HUES64 (cell line): ENCODE results near the gene PSD4.

ENCODE experiments used
- H3K27ac ChIP-seq: 2 replicates; pipeline ENCODE4 v1.7.0; 2013; ENCODE audit warnings: low read depth, low read length, inconsistent platforms
- H3K27me3 ChIP-seq: 2 replicates; pipeline ENCODE4 v1.6.1; 2013; ENCODE audit warnings: mild to moderate bottlenecking, low read length; ENCODE audit not compliant: insufficient read depth
- H3K36me3 ChIP-seq: 2 replicates; pipeline ENCODE4 v1.6.1; 2013; ENCODE audit warnings: mild to moderate bottlenecking, low read length; ENCODE audit not compliant: insufficient read depth
- H3K4me1 ChIP-seq: 2 replicates; pipeline ENCODE4 v1.6.1; 2013; ENCODE audit warnings: mild to moderate bottlenecking, low read length, moderate library complexity; ENCODE audit not compliant: insufficient read depth
- H3K4me3 ChIP-seq: 2 replicates; pipeline ENCODE4 v1.5.1; 2013; ENCODE audit warnings: mild to moderate bottlenecking, low read length, moderate library complexity
- H3K9ac ChIP-seq: 2 replicates; pipeline ENCODE4 v1.6.1; 2013; ENCODE audit warnings: mild to moderate bottlenecking, low read depth, low read length
- H3K9me3 ChIP-seq: 2 replicates; pipeline ENCODE4 v1.6.1; 2013; ENCODE audit warnings: low read depth, low read length; ENCODE audit not compliant: insufficient read depth
- WGBS: fragments of 150-250, 120-280 bp; methylation state at CpG from one replicate; pipeline ENCODE4 v1.1.7; 2013; ENCODE audit warnings: missing lambda C conversion rate; 5-methylcytosine and 5-hydroxymethylcytosine counted together

PSD4 gene

DNA sequence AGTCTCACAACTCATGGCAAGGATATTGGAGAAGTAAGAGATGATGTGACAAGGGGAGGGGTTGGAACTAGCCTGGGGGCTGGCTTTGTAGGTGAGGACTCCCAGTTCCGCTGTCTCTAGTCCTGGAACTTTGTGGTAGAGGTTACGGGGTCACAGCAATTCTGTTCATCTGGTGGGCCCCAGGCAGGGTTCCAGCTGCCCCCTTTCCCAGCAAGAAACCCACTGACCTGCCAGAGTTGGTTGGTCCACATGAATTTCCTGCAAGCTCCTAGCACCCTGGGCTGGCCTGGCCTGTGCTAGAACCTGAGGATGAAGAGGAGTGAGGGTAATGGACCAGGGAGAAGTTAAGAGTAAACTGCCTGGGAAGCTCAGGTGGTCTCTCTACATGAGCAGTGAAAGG is 41.3 kb downstream of the PSD4 start:
- 89% methylated on average over 2 of the region's 2 CpGs for WGBS
- no peaks in the 10 kb centered on the region for H3K9me3 ChIP-seq
- no peak overlapping the region for H3K27ac ChIP-seq
- peaks cover 16% of the 10 kb centered on the region for H3K4me1 ChIP-seq
- H3K4me3 ChIP-seq = no peak overlapping the region
- H3K9ac ChIP-seq = no peak overlapping the region
- no peaks in the 10 kb centered on the region for H3K27me3 ChIP-seq
- H3K36me3 ChIP-seq = no peaks in the 10 kb centered on the region

DNA sequence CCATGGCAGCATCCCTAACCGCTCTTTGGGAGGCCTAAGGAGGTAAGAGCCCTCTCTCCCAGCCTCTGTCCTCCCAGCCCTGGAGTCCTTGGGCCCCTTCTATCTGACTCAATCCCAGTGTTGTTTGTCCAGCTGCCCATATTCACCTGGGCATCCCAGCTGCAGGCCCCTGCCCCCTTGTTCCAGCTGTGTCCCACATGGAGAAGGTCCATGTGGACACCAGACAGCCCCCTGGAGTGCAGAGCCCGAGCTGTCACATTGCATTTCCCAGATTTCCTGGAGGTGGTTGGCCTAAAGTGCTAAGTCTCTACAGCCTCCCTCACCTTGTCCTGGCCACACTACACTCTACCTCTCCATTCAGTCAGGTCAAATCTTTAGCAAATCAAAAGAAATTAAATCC is 42.5 kb downstream of the PSD4 start:
- Histone ChIP-seq H3K27ac (no peak overlapping the region), H3K9ac (no peak overlapping the region), H3K9me3 (no peaks in the 10 kb centered on the region), H3K36me3 (no peaks in the 10 kb centered on the region), H3K4me1 (peaks cover 16% of the 10 kb centered on the region), H3K4me3 (no peak overlapping the region), H3K27me3 (no peaks in the 10 kb centered on the region)
- 92% methylated on average over 2 of the region's 2 CpGs for WGBS

DNA sequence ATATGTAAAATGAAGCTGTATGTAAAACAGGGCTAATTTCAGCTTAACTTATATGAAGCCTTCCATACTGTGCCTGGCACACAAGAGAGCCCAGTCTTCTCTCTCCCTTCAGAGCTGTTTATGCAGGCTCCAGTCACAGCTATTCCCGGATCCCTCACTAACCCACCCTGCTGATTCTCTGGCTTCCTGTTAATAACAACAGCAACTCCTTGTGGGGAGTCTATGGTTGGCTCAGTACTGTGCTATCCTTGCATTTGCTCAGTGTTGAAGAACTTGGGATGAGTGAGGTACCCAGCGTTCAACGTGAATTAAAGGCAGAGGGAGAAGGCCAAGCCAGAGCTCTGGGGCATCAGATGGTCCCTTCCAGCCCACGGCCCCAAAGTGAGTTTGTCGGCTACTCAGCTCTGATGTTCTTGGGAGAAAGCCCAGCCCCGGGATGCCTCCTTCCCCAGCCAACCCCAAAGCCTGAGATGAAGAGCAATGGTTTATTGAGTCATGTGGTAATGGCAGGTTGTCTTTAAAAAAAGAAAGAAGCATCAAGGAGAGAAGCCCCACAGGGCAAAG is 43.2 kb downstream of the PSD4 start:
- H3K27ac ChIP-seq = no peak overlapping the region
- WGBS = 80% methylated on average over 6 of the region's 6 CpGs

DNA sequence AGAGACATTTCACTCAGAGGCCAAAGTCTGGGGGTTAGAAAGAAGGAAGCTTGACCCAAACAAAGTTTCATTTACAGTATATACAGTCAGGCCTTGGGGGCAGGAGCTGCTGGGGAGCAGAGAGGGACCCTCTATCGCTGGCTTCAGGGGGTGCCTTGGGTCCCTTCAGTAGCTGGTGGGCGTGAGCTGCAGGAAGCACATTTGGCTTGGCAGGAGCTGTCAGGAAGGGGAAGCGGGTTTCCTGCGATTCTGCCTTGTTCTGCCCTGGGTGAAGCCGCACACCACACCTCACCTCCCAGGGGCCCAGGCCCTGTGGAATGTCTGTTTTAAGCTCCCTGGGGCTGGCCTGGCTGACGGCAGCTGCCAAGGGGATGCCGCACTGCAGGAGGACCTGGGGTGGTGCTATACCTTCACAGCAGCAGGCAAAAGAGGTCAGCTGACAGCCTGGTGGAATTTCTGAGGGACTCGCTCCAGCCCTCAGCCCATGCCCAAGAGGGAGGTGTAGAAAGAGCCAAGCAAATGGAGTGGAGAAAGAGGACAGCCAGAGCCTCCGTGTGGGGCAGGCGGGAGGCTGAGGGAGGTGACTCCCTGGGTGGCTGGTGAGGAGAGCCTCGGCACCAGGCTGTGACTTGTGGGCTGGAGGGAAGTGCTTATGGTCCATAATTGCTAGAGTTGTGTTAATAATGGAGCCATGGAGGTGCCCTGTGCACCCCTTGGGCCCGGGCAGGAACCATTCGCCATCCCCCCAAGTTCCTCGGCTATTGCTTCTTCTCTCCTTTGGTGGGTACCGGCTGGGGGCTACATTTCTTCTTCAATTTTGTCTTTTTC is 43.9 kb downstream of the PSD4 start:
- Histone ChIP-seq H3K27me3 (no peaks in the 10 kb centered on the region), H3K4me1 (peaks cover 9% of the 10 kb centered on the region), H3K4me3 (no peak overlapping the region), H3K9ac (no peak overlapping the region), H3K9me3 (no peaks in the 10 kb centered on the region), H3K27ac (no peak overlapping the region), H3K36me3 (no peaks in the 10 kb centered on the region)
- WGBS = 77% methylated on average over 15 of the region's 15 CpGs

More for the DNA sequence above, 43.2 kb downstream of the PSD4 start:
- peaks cover 12% of the 10 kb centered on the region for H3K4me1 ChIP-seq
- no peaks in the 10 kb centered on the region for H3K36me3 ChIP-seq
- no peak overlapping the region for H3K9ac ChIP-seq
- H3K4me3 ChIP-seq = no peak overlapping the region
- H3K27me3 ChIP-seq = no peaks in the 10 kb centered on the region
- H3K9me3 ChIP-seq = no peaks in the 10 kb centered on the region

DNA sequence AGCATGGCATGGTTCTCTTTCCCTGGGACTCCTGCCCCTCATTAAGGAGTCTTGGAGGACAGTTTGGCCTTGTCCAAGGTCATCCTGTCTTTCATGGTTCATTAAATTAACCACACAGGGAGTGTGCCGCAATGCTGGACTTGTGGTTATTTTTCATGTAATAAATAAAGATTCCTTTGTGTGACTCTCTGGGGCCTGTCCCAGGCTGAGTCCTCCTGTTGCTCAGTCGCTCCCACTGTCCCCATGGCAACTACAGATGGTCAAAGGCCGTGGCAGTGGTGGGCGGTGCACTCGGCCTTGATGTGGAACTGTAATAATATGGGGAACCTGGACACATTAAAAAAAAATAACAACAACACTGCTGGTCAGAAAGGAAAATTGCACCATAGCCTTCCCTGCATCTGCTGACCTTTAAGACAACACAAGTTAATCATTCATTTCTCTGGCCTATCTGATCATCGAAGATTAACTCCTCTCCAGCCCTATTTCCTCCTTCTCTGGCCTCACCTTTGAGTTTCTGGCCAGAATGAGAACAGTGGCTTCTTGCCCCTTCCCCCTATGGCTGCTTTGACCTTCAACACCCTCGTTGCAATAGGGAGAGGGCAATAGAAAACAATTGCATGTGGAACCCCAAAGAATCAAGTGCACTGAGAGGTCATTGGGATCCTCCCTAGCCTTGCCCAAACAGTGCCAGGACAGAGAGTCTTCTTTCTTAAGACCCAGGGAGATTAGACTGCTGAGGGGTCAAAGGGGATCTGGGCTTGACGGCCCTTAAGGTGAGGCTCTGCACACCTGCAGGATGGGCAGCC is 44.7 kb downstream of the PSD4 start:
- Histone ChIP-seq H3K4me3 (no peak overlapping the region), H3K9ac (no peak overlapping the region), H3K27ac (no peak overlapping the region), H3K36me3 (no peaks in the 10 kb centered on the region), H3K27me3 (no peaks in the 10 kb centered on the region), H3K4me1 (peaks cover 9% of the 10 kb centered on the region), H3K9me3 (no peaks in the 10 kb centered on the region)
- 93% methylated on average over 8 of the region's 8 CpGs for WGBS

DNA sequence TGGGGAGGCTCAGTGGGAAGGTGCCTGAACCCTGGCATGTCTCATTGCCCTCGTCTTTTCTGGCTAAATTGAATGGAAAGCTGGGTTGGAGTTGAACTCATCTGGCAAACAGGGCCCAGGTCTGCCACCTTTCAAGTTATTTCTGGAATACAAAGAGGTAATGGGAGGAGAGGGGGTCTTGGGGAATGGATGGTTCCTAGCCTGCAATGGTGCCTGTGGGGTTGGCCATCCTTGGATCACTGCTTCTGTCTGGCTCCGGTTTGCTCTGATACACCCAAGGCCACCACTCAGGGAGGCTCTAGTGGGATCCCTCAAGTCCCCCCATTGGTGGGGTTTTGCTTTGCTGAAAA is 45.3 kb downstream of the PSD4 start:
- Histone ChIP-seq H3K9ac (no peak overlapping the region), H3K27me3 (no peaks in the 10 kb centered on the region), H3K9me3 (no peaks in the 10 kb centered on the region), H3K36me3 (no peaks in the 10 kb centered on the region), H3K4me3 (no peak overlapping the region), H3K4me1 (peaks cover 9% of the 10 kb centered on the region), H3K27ac (no peak overlapping the region)
- 80% methylated on average over 2 of the region's 2 CpGs for WGBS

DNA sequence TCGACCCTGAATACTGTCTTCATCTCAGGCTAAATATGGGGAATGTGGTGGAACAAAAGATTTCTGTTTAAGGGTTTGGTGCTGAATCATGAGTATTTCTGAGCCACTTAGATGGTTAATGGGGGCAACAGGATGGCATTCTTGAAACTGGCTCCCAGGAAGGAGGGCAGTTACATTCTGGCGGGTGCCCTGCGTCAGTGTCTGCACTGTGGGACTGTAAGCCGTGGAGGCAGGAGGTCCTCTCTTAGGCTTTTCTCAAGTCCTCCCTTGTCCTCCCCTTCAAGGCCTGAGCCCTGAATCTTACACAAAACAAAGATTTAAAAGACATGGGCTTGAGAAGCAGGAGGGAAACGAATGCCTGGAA is 45.7 kb downstream of the PSD4 start:
- Histone ChIP-seq H3K4me1 (peaks cover 9% of the 10 kb centered on the region; the same call in 1 of the 2 replicates), H3K9ac (no peak overlapping the region), H3K27ac (no peak overlapping the region), H3K4me3 (no peak overlapping the region), H3K27me3 (no peaks in the 10 kb centered on the region), H3K9me3 (no peaks in the 10 kb centered on the region), H3K36me3 (no peaks in the 10 kb centered on the region)
- WGBS = 94% methylated on average over 5 of the region's 5 CpGs

DNA sequence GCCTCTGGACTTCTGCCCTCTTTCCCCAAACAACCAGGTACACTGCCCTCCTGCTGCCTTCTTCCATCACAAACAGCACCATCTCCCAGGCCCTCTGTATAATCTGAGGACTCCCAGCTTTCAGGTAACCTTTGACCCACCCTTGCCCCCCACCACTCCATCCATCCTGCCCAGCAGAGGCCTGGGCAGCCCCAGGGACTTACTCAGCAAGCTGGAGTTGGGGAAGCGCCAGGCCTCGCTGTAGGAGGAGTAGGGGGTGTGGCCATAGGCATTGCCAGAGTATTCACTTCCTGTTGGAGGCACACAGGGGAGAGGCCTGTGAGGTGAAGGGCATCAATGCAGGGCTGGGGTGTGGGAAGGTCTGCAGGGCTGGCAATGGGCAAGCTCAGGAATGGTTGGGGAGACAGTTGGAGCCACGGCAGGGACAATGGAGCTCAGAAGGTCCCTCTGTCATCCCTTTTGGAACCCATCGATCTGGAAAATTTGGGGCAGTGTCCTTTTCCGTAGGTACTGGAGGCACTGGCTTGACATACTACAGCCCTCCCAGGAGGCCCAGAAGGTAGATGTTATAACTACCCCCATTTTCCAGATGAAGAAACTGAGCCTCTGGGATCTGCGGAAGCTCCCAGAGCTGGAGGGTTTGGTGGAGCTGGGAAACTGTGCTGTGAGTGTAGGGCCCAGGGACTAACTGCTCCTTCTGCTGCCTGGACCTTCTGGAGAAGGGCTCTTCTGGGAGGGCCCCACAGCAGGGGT is 46.3 kb downstream of the PSD4 start:
- H3K9ac ChIP-seq = no peak overlapping the region

DNA sequence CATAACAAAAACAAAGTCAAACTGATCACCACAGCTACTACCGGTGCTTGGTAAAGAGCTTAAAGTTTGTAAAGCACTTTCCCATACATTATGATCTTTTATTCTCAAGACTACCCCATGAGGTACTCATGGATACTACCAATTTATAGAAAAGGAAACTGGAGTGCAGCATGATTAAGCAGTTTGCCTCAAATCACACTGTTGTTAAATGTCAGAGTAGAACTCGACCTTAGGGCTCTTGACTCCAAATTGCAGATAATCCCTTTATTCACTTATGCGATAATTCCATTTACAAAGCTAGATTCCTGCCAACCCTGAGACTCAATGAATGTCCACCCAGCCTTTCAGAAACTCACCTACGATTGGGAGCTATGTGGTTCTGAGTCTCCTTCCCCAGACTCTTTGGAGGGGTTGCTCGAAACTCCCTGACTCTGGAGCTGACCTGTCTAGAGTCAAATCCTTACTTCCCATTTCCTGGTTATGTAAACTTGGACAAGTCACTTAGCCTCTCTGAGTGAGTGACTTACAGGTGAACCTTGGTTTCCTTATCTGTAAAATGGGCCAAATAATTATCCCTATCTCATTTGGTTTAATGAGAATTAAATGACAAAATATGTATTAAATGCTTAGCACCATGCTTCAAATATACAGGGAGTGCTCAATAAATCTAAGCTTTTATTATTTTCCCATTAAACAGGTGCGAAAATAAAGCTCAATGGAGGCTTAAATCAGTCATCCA is 47.4 kb downstream of the PSD4 start:
- Histone ChIP-seq H3K9ac (no peak overlapping the region), H3K9me3 (no peaks in the 10 kb centered on the region), H3K27ac (no peak overlapping the region), H3K27me3 (no peaks in the 10 kb centered on the region), H3K36me3 (no peaks in the 10 kb centered on the region), H3K4me3 (no peak overlapping the region), H3K4me1 (peaks cover 16% of the 10 kb centered on the region; the same call in 1 of the 2 replicates)
- WGBS = 92% methylated on average over 6 of the region's 6 CpGs

More for the DNA sequence above, 46.3 kb downstream of the PSD4 start:
- H3K9me3 ChIP-seq = no peaks in the 10 kb centered on the region
- 80% methylated on average over 6 of the region's 6 CpGs for WGBS
- H3K4me3 ChIP-seq = no peak overlapping the region
- no peaks in the 10 kb centered on the region for H3K36me3 ChIP-seq
- no peak overlapping the region for H3K27ac ChIP-seq
- H3K27me3 ChIP-seq = no peaks in the 10 kb centered on the region
- H3K4me1 ChIP-seq = peaks cover 10% of the 10 kb centered on the region; the same call in 1 of the 2 replicates

DNA sequence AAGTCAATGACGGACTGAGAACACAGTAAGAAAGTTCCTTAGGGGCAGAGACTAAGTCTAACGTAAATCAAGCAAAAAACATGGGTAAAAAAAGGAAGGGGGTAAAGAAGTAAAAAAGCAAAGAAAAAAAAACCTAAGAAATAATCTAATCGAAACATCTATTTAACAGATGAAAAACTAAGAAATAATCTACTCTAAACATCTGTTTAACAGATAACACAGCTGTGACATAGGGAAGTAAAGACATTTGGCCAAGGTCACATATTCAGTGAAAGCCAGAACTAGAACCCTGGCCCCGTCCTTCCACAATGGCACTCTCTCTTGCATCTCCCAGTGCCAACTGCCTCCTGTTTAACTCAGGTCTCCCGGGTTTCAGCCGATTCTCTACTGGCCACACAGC is 48.1 kb downstream of the PSD4 start:
- Histone ChIP-seq H3K27ac (no peak overlapping the region), H3K36me3 (no peaks in the 10 kb centered on the region), H3K9me3 (no peaks in the 10 kb centered on the region), H3K4me1 (peaks cover 16% of the 10 kb centered on the region; the same call in 1 of the 2 replicates), H3K4me3 (no peak overlapping the region), H3K9ac (no peak overlapping the region), H3K27me3 (no peaks in the 10 kb centered on the region)
- 85% methylated on average over 6 of the region's 6 CpGs for WGBS
